SK-N-SH treated with all-trans-retinoic acid at 6 μM for 48 hours (cell line): Measurements from ENCODE around the gene CEP350.

Source experiments
- ATAC-seq: fragments of 200-7000 bp; cut with Tn5 transposase; 3 replicates; pipeline ENCODE4 v1.9.1; 2020; ENCODE audit warnings: mild to moderate bottlenecking, moderate library complexity
- ARNTL ChIP-seq: fragments of 450-650 bp; formaldehyde crosslinking; IDR thresholded peaks from 2 replicates; pipeline ENCODE4 v1.5.0; 2020; ENCODE audit warnings: low read depth, mild to moderate bottlenecking, moderate library complexity, borderline replicate concordance
- BACH2 ChIP-seq: fragments of 250-450 bp; sonication (Bioruptor Pico); IDR thresholded peaks from 2 replicates; pipeline ENCODE4 v1.9.0; 2021; ENCODE audit warnings: mild to moderate bottlenecking, borderline replicate concordance
- CSDC2 ChIP-seq: fragments of 250-450 bp; sonication (Bioruptor Pico); IDR thresholded peaks from 2 replicates; pipeline ENCODE4 v1.5.0; 2020; ENCODE audit warnings: mild to moderate bottlenecking, moderate library complexity
- ESRRG ChIP-seq: fragments of 250-450 bp; sonication (Bioruptor Pico); IDR thresholded peaks from 2 replicates; pipeline ENCODE4 v1.6.1; 2021; ENCODE audit warnings: mild to moderate bottlenecking
- GLIS3 ChIP-seq: fragments of 250-450 bp; sonication (Bioruptor Pico); IDR thresholded peaks from 2 replicates; pipeline ENCODE4 v1.5.0; 2020; ENCODE audit warnings: mild to moderate bottlenecking, moderate library complexity
- OSR1 ChIP-seq: fragments of 250-450 bp; sonication (Bioruptor Pico); IDR thresholded peaks from 2 replicates; pipeline ENCODE4 v1.8.0; 2022; ENCODE audit warnings: moderate library complexity, mild to moderate bottlenecking, inconsistent platforms
- PATZ1 ChIP-seq: fragments of 250-450 bp; sonication (Bioruptor Pico); IDR thresholded peaks from 2 replicates; pipeline ENCODE4 v1.8.0; 2020; ENCODE audit warnings: mild to moderate bottlenecking, moderate library complexity, borderline replicate concordance
- PPARA ChIP-seq: fragments of 250-450 bp; sonication (Bioruptor Pico); IDR thresholded peaks from 2 replicates; pipeline ENCODE4 v1.5.0; 2020; ENCODE audit warnings: mild to moderate bottlenecking, borderline replicate concordance
- RARB ChIP-seq: fragments of 250-450 bp; sonication (Bioruptor Pico); IDR thresholded peaks from 2 replicates; pipeline ENCODE4 v1.8.0; 2021; ENCODE audit warnings: mild to moderate bottlenecking, moderate library complexity
- SNAI2 ChIP-seq: fragments of 250-450 bp; sonication (Bioruptor Pico); IDR thresholded peaks from 2 replicates; pipeline ENCODE4 v1.5.0; 2020; ENCODE audit warnings: mild to moderate bottlenecking, moderate library complexity
- TCF4 ChIP-seq: fragments of 250-450 bp; sonication (Bioruptor Pico); IDR thresholded peaks from 2 replicates; pipeline ENCODE4 v1.8.0; 2021; ENCODE audit warnings: mild to moderate bottlenecking, moderate library complexity, borderline replicate concordance
- TSHZ2 ChIP-seq: fragments of 250-450 bp; sonication (Bioruptor Pico); IDR thresholded peaks from 2 replicates; pipeline ENCODE4 v1.5.0; 2020; ENCODE audit warnings: mild to moderate bottlenecking, moderate library complexity
- ZC3H10 ChIP-seq: fragments of 250-450 bp; sonication (Bioruptor Pico); IDR thresholded peaks from 2 replicates; pipeline ENCODE4 v1.5.1; 2021; ENCODE audit warnings: mild to moderate bottlenecking, moderate library complexity
- ZFP30 ChIP-seq: fragments of 450-650 bp; formaldehyde crosslinking; IDR thresholded peaks from 2 replicates; pipeline ENCODE4 v1.5.0; 2022; ENCODE audit warnings: mild to moderate bottlenecking, moderate library complexity
- ZNF565 ChIP-seq: fragments of 450-650 bp; formaldehyde crosslinking; conservative IDR thresholded peaks from 2 replicates; pipeline ENCODE4 v1.5.0; 2020; ENCODE audit warnings: low read depth, mild to moderate bottlenecking, moderate library complexity
- ZNF70 ChIP-seq: fragments of 450-650 bp; formaldehyde crosslinking; IDR thresholded peaks from 2 replicates; pipeline ENCODE4 v1.5.0; 2020; ENCODE audit warnings: mild to moderate bottlenecking, moderate library complexity
- ZNF8 ChIP-seq: fragments of 450-650 bp; formaldehyde crosslinking; IDR thresholded peaks from 2 replicates; pipeline ENCODE4 v1.5.0; 2020; ENCODE audit warnings: mild to moderate bottlenecking, moderate library complexity
- TF ChIP-seq, protein P1 (sequence below): fragments of 250-450 bp; sonication (Bioruptor Pico); IDR thresholded peaks from 2 replicates; pipeline ENCODE4 v1.5.1; 2021; ENCODE audit warnings: mild to moderate bottlenecking, moderate library complexity
- TF ChIP-seq, protein P2 (sequence below): fragments of 250-450 bp; sonication (Bioruptor Pico); IDR thresholded peaks from 2 replicates; pipeline ENCODE4 v1.5.1; 2020; ENCODE audit warnings: low read depth, mild to moderate bottlenecking, moderate library complexity
- TF ChIP-seq, protein P3 (sequence below): fragments of 250-450 bp; sonication (Bioruptor Pico); IDR thresholded peaks from 2 replicates; pipeline ENCODE4 v1.8.0; 2021; ENCODE audit warnings: low read depth, mild to moderate bottlenecking, moderate library complexity, borderline replicate concordance

The CEP350 gene

DNA sequence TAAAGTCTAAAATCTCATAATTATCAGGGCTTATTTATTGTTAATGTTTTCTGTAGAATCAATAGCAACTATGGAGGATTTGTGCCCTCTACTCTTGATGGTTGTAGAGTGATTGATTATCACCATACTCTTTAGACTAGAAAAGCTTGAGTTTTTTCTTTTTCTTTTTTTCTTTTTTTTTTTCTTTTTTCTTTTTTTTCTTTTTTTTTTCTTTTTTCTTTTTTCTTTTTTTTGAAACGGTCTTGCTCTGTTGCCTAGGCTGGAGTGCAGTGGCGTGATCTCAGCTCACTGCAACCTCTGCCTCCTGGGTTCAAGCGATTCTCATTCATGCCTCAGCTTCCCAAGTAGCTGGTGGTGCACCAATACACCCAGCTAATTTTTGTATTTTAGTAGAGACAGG, 42.8 kb upstream of the CEP350 start:
- ATAC-seq = no peak
- TF ChIP-seq PPARA (CRISPR knock-in tag) = no peak
- TF ChIP-seq BACH2 (CRISPR knock-in tag) = no peak
- no peak for TF ChIP-seq TSHZ2 (CRISPR knock-in tag)
- no peak for TF ChIP-seq ZFP30 (CRISPR knock-in tag)
- TF ChIP-seq PATZ1 = no peak
- no peak for TF ChIP-seq TCF4 (CRISPR knock-in tag)
- no peak for TF ChIP-seq RARB (CRISPR knock-in tag)
- TF ChIP-seq ZNF565 (CRISPR knock-in tag) = no peak
- no peak for TF ChIP-seq ZNF8 (CRISPR knock-in tag)
- TF ChIP-seq, protein P1, sequence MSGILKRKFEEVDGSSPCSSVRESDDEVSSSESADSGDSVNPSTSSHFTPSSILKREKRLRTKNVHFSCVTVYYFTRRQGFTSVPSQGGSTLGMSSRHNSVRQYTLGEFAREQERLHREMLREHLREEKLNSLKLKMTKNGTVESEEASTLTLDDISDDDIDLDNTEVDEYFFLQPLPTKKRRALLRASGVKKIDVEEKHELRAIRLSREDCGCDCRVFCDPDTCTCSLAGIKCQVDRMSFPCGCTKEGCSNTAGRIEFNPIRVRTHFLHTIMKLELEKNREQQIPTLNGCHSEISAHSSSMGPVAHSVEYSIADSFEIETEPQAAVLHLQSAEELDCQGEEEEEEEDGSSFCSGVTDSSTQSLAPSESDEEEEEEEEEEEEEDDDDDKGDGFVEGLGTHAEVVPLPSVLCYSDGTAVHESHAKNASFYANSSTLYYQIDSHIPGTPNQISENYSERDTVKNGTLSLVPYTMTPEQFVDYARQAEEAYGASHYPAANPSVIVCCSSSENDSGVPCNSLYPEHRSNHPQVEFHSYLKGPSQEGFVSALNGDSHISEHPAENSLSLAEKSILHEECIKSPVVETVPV = no peak
- TF ChIP-seq, protein P2, sequence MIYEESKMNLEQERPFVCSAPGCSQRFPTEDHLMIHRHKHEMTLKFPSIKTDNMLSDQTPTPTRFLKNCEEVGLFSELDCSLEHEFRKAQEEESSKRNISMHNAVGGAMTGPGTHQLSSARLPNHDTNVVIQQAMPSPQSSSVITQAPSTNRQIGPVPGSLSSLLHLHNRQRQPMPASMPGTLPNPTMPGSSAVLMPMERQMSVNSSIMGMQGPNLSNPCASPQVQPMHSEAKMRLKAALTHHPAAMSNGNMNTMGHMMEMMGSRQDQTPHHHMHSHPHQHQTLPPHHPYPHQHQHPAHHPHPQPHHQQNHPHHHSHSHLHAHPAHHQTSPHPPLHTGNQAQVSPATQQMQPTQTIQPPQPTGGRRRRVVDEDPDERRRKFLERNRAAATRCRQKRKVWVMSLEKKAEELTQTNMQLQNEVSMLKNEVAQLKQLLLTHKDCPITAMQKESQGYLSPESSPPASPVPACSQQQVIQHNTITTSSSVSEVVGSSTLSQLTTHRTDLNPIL (CRISPR knock-in tag) = no peak
- TF ChIP-seq GLIS3 (CRISPR knock-in tag) = no peak
- TF ChIP-seq, protein P3, sequence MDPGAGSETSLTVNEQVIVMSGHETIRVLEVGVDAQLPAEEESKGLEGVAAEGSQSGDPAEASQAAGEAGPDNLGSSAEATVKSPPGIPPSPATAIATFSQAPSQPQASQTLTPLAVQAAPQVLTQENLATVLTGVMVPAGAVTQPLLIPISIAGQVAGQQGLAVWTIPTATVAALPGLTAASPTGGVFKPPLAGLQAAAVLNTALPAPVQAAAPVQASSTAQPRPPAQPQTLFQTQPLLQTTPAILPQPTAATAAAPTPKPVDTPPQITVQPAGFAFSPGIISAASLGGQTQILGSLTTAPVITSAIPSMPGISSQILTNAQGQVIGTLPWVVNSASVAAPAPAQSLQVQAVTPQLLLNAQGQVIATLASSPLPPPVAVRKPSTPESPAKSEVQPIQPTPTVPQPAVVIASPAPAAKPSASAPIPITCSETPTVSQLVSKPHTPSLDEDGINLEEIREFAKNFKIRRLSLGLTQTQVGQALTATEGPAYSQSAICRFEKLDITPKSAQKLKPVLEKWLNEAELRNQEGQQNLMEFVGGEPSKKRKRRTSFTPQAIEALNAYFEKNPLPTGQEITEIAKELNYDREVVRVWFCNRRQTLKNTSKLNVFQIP = no peak
- no peak for TF ChIP-seq OSR1 (CRISPR knock-in tag)
- TF ChIP-seq SNAI2 (CRISPR knock-in tag) = no peak
- no peak for TF ChIP-seq ZNF70 (CRISPR knock-in tag)
- no peak for TF ChIP-seq CSDC2 (CRISPR knock-in tag)

DNA sequence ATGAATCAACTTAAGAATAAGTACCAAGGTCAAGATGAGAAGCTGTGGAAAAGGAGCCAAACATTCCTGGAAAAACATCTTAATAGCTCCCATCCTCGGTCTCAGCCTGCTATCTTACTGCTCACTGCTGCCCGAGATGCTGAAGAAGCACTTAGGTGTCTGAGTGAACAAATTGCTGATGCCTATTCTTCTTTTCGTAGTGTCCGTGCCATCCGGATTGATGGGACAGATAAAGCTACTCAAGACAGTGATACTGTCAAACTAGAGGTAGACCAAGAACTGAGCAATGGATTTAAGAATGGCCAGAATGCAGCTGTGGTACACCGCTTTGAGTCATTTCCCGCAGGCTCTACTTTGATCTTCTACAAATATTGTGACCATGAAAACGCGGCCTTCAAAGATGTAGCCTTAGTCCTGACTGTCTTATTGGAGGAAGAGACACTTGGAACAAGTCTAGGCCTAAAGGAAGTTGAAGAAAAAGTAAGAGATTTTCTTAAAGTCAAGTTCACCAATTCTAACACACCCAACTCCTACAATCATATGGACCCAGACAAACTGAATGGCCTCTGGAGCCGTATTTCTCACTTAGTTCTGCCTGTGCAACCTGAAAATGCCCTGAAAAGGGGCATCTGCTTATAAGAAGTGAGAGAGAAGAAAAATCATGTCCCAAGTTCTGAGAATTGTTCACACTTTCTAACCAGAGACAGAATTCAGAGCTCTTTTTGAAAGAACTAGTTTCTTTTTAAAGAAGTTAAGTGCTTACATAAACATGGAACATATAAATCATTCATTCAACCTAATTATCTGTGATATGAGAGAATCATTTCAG, 36.8 kb upstream of the CEP350 start:
- ATAC-seq = no peak
- no peak for TF ChIP-seq PPARA (CRISPR knock-in tag)
- TF ChIP-seq ZC3H10 (CRISPR knock-in tag) = no peak
- TF ChIP-seq ZFP30 (CRISPR knock-in tag) = no peak
- TF ChIP-seq ARNTL (CRISPR knock-in tag) = no peak
- TF ChIP-seq ZNF565 (CRISPR knock-in tag) = no peak
- TF ChIP-seq TCF4 (CRISPR knock-in tag) = no peak
- no peak for TF ChIP-seq ESRRG (CRISPR knock-in tag)
- TF ChIP-seq, protein P3 = no peak
